ENCODE data around the gene IL31. TPM values are rescaled to one million over a fixed set of nuclear protein-coding genes. Genes with fewer than 3 reads are reported as not detected.
"Not testable (repeated sequence)": the region's sequence is repeated elsewhere in the genome, so short reads cannot be mapped to it uniquely, and the experiment has no call there.

IL31 gene
- total RNA-seq, 1 donor from 2014 or later = not detected

DNA sequence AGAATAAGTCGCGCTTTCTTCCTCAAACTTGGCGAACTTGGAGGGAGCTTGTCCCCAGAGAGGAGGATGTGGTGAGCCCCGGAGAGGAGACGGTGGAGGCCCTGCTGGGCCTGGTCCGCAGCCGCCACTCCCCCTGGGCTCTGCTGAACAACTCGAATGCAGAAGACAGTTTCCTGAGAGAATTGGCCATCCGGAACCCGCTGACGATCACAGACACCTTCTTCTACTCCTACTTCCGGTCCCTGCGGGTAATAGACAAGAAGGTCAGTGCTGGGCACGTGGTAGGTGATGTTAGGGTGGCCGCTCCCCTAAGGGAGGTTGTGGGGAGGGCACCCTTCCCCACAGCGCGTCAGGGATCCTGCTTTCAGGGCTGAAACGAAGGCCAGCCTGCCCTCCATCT is 10.5 kb upstream of the IL31 start:
- no peak for DNase-seq (ENCODE audit: low spot score in 2 of 2, unreplicated experiment in 2 of 2)
- TF ChIP-seq, protein P1, sequence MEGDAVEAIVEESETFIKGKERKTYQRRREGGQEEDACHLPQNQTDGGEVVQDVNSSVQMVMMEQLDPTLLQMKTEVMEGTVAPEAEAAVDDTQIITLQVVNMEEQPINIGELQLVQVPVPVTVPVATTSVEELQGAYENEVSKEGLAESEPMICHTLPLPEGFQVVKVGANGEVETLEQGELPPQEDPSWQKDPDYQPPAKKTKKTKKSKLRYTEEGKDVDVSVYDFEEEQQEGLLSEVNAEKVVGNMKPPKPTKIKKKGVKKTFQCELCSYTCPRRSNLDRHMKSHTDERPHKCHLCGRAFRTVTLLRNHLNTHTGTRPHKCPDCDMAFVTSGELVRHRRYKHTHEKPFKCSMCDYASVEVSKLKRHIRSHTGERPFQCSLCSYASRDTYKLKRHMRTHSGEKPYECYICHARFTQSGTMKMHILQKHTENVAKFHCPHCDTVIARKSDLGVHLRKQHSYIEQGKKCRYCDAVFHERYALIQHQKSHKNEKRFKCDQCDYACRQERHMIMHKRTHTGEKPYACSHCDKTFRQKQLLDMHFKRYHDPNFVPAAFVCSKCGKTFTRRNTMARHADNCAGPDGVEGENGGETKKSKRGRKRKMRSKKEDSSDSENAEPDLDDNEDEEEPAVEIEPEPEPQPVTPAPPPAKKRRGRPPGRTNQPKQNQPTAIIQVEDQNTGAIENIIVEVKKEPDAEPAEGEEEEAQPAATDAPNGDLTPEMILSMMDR (IDR thresholded peaks at IDR 0.05; ENCODE audit: unreplicated experiment) = no peak
- H3K27ac Mint-ChIP-seq = no peak overlapping the region
- no peaks in the 10 kb centered on the region for H3K27me3 Mint-ChIP-seq (ENCODE audit: low read depth)
- peaks cover 3% of the 10 kb centered on the region for H3K4me1 Mint-ChIP-seq
- H3K36me3 Mint-ChIP-seq = no peaks in the 10 kb centered on the region
- no peaks in the 10 kb centered on the region for H3K9me3 Mint-ChIP-seq
- H3K4me3 Mint-ChIP-seq = peak overlapping the region; percentile 70

DNA sequence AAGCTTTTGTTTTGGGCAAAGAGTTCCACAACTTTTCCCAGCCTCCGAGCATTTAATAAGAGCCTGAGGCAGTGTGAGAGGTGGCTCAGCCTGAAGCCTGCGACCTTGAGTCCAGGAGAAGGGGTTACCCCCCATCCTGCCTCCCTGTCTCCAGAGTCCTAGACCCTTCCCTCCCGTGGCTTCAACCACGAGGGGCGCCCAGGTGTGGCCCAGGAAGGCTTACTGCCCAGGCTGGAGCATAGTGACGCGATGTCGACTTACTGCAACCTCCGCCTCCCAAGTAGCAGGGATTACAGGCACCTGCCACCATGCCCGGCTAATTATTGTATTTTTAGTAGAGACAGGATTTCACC is 9.5 kb upstream of the IL31 start:
- H3K4me3 Mint-ChIP-seq = peak overlapping the region; percentile 70
- H3K27me3 Mint-ChIP-seq (ENCODE audit: low read depth) = no peaks in the 10 kb centered on the region
- H3K9me3 Mint-ChIP-seq = no peaks in the 10 kb centered on the region
- TF ChIP-seq, protein P1 (IDR thresholded peaks at IDR 0.05; ENCODE audit: unreplicated experiment) = no peak
- H3K36me3 Mint-ChIP-seq = no peaks in the 10 kb centered on the region
- no peak for DNase-seq (ENCODE audit: low spot score in 2 of 2, unreplicated experiment in 2 of 2)
- H3K4me1 Mint-ChIP-seq = peaks cover 3% of the 10 kb centered on the region
- H3K27ac Mint-ChIP-seq = no peak overlapping the region

DNA sequence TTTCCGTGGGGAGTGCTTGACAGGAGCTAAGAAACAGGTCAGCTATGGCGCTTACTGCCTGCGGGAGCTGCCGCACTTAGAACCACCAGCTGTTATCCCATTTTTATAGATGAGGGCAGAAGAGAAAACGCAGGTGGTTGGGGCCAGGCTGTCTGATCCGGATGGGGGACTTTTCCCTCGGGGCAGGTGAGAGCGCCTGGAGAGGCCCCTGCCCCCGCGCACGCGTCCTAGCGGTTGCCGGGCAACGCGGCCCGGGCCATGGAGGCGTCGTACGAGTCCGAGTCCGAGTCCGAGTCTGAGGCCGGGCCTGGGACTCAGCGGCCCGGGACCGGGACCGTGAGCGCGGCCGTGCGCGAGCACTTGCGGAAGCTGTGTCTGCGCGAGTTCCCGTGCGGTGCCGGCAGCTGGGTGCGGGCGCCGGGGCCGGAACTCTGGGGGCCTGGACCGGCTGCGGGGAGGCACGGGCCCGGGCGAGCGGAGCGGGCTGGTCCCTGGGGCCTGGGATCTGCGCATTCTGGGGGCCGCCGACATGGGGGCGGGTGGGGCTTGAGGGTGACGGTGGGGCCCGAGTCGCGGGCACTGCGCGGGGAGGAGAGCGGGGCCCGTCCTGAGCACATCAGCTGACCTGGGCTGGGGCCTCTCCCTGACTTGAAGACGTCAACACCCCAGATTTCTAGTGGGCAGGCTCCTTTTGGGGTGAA is 9.0 kb upstream of the IL31 start, which contains the start of gene LRRC43:
TSS of gene LRRC43 (plus strand) at position 237 of the 701 bp plus-strand sequence. CDS start at position 259, 22 bp downstream.
- peak in 1 of 2 experiments; percentile 66 for DNase-seq (ENCODE audit: low spot score in 2 of 2, unreplicated experiment in 2 of 2)
- H3K27ac Mint-ChIP-seq = no peak within 1 kb of the TSS
- no peaks in the 10 kb centered on the region for H3K36me3 Mint-ChIP-seq

DNA sequence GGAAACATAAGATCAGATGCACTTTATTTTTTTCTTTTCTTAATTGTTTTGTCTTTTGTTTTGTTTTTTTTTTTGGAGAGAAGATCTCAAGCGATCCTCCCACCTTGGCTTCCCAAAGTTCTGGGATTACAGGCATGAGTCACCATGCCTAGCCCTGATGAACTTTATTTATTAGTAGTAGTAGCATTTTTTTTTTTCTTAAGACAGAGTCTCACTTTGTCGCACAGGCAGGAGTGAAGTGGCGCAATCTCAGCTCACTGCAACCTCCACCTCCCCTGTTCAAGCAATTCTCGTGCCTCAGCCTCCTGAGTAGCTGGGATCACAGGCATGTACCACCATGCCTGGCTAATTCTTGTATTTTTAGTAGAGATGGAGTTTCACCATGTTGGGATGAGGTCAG is 2.5 kb upstream of the IL31 start:
- H3K4me1 Mint-ChIP-seq; H3K4me3 Mint-ChIP-seq; H3K36me3 Mint-ChIP-seq; H3K9me3 Mint-ChIP-seq; H3K27me3 Mint-ChIP-seq (ENCODE audit: low read depth); H3K27ac Mint-ChIP-seq; DNase-seq (ENCODE audit: low spot score in 2 of 2, unreplicated experiment in 2 of 2): not testable (repeated sequence)

More for the DNA sequence above, 9.0 kb upstream of the IL31 start, which contains the start of gene LRRC43:
- peaks cover 3% of the 10 kb centered on the region for H3K4me1 Mint-ChIP-seq
- peak within 1 kb of the TSS; percentile 77 for H3K4me3 Mint-ChIP-seq
- H3K27me3 Mint-ChIP-seq (ENCODE audit: low read depth) = no peaks in the 10 kb centered on the region
- TF ChIP-seq, protein P1 (IDR thresholded peaks at IDR 0.05; ENCODE audit: unreplicated experiment) = no peak
- no peaks in the 10 kb centered on the region for H3K9me3 Mint-ChIP-seq

GRCh38 chr12:122172262-122172939 is 1.6 kb downstream of the IL31 start:
- TF ChIP-seq, protein P1 (IDR thresholded peaks at IDR 0.05; ENCODE audit: unreplicated experiment) = no peak
- H3K27ac Mint-ChIP-seq = no peak overlapping the region
- no peaks in the 10 kb centered on the region for H3K4me1 Mint-ChIP-seq

DNA sequence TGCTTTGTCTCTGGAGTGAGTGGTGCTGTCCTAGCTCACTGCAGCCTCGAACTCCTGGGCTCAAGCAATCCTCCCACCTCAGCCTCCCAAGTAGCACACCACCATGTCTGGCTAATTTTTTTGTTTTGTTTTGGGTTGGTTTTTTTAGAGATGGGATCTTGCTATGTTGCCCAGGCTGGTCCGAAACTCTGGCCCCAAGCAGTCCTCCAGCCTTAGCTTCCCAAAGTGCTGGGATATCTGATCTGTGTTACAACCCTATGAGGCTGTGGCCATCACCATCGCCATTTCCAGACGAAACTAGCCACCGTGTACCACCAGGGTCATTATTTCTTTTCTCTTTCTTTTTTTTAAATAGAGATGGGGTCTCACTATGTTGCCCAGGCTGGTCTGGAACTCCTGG is 2.6 kb downstream of the IL31 start:
- Mint-ChIP-seq H3K27ac (no peak overlapping the region), H3K27me3 (ENCODE audit: low read depth) (peaks cover 3% of the 10 kb centered on the region), H3K4me1 (no peaks in the 10 kb centered on the region), H3K4me3 (no peak overlapping the region), H3K36me3 (no peaks in the 10 kb centered on the region), H3K9me3 (no peaks in the 10 kb centered on the region)
- TF ChIP-seq, protein P1 (IDR thresholded peaks at IDR 0.05; ENCODE audit: unreplicated experiment) = no peak
- no peak for DNase-seq (ENCODE audit: low spot score in 2 of 2, unreplicated experiment in 2 of 2)

More at GRCh38 chr12:122172262-122172939, 1.6 kb downstream of the IL31 start:
- Mint-ChIP-seq H3K4me3 (no peak overlapping the region), H3K9me3 (no peaks in the 10 kb centered on the region), H3K36me3 (no peaks in the 10 kb centered on the region), H3K27me3 (ENCODE audit: low read depth) (peaks cover 3% of the 10 kb centered on the region)
- DNase-seq (ENCODE audit: low spot score in 2 of 2, unreplicated experiment in 2 of 2) = no peak

Data from mesothelial cell of epicardium (in vitro differentiated cells).